ENCODE results near the gene CBX8. TPM values are rescaled to one million over a fixed set of nuclear protein-coding genes. Genes with fewer than 3 reads are reported as not detected.
A peak's percentile ranks its signal among the peaks of the same experiment; 100 is the strongest.

Gene CBX8
- total and polyA plus RNA-seq, 2 of the 13 experiments (the other 11 are each of a cell fraction or from before 2014, with no cell fraction given): 0.34 to 12.6 TPM

DNA sequence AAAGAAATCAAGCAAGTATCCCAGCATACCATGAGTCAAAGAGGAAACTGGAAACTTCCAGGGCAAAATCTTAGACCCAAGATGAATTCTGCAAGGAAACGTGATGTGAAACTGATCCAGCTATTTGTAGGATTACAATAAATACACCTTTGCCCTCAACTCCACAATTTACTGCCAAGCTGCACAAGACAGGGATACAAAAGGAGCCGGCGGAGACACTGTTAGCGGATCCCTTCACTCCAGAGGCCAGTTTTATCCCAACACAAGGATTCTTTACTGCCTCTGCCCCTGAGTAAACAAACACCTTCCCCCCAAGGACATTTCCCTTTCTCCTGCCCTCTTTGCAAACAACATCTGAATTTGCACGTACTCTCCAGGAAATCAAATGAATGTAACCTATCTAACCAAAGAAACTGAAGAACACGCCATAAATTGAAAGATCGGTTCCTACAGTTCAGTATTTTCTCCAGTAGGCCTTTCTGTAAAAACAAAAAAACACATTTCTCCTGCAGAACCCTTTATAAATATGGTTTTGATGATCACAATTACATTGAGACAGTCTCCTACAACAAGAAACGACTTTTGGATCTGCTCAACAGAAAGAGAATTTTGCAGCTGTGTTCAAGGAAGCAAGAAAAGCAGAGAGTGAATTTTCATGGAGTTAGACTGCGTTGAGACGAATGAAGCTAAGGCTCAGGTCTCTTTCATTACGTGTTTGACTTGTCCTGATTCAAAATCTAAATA is 20.3 kb downstream of the CBX8 start (continued):
- TF ChIP-seq, protein P1, sequence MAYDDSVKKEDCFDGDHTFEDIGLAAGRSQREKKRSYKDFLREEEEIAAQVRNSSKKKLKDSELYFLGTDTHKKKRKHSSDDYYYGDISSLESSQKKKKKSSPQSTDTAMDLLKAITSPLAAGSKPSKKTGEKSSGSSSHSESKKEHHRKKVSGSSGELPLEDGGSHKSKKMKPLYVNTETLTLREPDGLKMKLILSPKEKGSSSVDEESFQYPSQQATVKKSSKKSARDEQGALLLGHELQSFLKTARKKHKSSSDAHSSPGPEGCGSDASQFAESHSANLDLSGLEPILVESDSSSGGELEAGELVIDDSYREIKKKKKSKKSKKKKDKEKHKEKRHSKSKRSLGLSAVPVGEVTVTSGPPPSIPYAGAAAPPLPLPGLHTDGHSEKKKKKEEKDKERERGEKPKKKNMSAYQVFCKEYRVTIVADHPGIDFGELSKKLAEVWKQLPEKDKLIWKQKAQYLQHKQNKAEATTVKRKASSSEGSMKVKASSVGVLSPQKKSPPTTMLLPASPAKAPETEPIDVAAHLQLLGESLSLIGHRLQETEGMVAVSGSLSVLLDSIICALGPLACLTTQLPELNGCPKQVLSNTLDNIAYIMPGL (CRISPR knock-in tag; IDR thresholded peaks at IDR 0.05; ENCODE audit: borderline replicate concordance in 1 of 2, low read depth in 1 of 2): 0 out of 4 replicates have a peak, but pooled peaks of 1 of the 2 experiments have one; percentile 50
- no peak for TF ChIP-seq ZNF788 (CRISPR knock-in tag; IDR thresholded peaks at IDR 0.05; ENCODE audit: borderline replicate concordance)
- TF ChIP-seq TBP (CRISPR knock-in tag; IDR thresholded peaks at IDR 0.05): 0 out of 2 replicates have a peak, but pooled peaks have one; percentile 44
- TF ChIP-seq MED1 (CRISPR knock-in tag; IDR thresholded peaks at IDR 0.05): peak; percentile 87
- TF ChIP-seq, protein P2, sequence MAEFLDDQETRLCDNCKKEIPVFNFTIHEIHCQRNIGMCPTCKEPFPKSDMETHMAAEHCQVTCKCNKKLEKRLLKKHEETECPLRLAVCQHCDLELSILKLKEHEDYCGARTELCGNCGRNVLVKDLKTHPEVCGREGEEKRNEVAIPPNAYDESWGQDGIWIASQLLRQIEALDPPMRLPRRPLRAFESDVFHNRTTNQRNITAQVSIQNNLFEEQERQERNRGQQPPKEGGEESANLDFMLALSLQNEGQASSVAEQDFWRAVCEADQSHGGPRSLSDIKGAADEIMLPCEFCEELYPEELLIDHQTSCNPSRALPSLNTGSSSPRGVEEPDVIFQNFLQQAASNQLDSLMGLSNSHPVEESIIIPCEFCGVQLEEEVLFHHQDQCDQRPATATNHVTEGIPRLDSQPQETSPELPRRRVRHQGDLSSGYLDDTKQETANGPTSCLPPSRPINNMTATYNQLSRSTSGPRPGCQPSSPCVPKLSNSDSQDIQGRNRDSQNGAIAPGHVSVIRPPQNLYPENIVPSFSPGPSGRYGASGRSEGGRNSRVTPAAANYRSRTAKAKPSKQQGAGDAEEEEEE (CRISPR knock-in tag; IDR thresholded peaks at IDR 0.05; ENCODE audit: borderline replicate concordance): no peak
- 0 out of 2 replicates have a peak, but pooled peaks have one; percentile 19 for TF ChIP-seq ZNF331 (CRISPR knock-in tag; IDR thresholded peaks at IDR 0.05)
- no peak for TF ChIP-seq ZMYM3 (CRISPR knock-in tag; IDR thresholded peaks at IDR 0.05)
- 0 out of 2 replicates have a peak, but pooled peaks have one; percentile 25 for TF ChIP-seq MEF2D (CRISPR knock-in tag; IDR thresholded peaks at IDR 0.05)
- no peak for TF ChIP-seq EZH2 (conservative IDR thresholded peaks at IDR 0.05; ENCODE audit: low read depth, low read length)
- no peak for TF ChIP-seq KDM1A (CRISPR knock-in tag; IDR thresholded peaks at IDR 0.05)
- TF ChIP-seq SP5 (CRISPR knock-in tag; IDR thresholded peaks at IDR 0.05; ENCODE audit: borderline replicate concordance, low read depth): peak; percentile 76
- TF ChIP-seq ZNF264 (CRISPR knock-in tag; IDR thresholded peaks at IDR 0.05): no peak; the same call in 1 of the 2 replicates
- no peak for TF ChIP-seq RELA (CRISPR knock-in tag; IDR thresholded peaks at IDR 0.05)
- TF ChIP-seq DR1 (CRISPR knock-in tag; IDR thresholded peaks at IDR 0.05): no peak
- TF ChIP-seq, protein P3, sequence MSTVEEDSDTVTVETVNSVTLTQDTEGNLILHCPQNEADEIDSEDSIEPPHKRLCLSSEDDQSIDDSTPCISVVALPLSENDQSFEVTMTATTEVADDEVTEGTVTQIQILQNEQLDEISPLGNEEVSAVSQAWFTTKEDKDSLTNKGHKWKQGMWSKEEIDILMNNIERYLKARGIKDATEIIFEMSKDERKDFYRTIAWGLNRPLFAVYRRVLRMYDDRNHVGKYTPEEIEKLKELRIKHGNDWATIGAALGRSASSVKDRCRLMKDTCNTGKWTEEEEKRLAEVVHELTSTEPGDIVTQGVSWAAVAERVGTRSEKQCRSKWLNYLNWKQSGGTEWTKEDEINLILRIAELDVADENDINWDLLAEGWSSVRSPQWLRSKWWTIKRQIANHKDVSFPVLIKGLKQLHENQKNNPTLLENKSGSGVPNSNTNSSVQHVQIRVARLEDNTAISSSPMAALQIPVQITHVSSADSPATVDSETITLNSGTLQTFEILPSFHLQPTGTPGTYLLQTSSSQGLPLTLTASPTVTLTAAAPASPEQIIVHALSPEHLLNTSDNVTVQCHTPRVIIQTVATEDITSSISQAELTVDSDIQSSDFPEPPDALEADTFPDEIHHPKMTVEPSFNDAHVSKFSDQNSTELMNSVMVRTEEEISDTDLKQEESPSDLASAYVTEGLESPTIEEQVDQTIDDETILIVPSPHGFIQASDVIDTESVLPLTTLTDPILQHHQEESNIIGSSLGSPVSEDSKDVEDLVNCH (CRISPR knock-in tag; IDR thresholded peaks at IDR 0.05): no peak
- TF ChIP-seq ZNF143 (CRISPR knock-in tag; IDR thresholded peaks at IDR 0.05): no peak

All from HepG2 (cell line).